ENCODE data around the gene FAM13C. TPM values are rescaled to one million over a fixed set of nuclear protein-coding genes. Genes with fewer than 3 reads are reported as not detected.

Gene FAM13C
- polyA plus RNA-seq, 1 donor from 2014 or later: 89.3 TPM

GRCh38 chr10:59252491-59252890 lies 109.9 kb downstream of the FAM13C start:
- Histone ChIP-seq H3K36me3 (ENCODE audit: insufficient read depth, low read length) (peaks cover 58% of the 10 kb centered on the region), H3K79me2 (replicated peaks; ENCODE audit: insufficient read depth, low read length) (no peaks in the 10 kb centered on the region), H3K4me2 (ENCODE audit: low read length) (no peak overlapping the region), H3K9me3 (ENCODE audit: low read length) (no peaks in the 10 kb centered on the region), H3K27ac (ENCODE audit: low read length) (no peak overlapping the region), H3K27me3 (ENCODE audit: insufficient read depth, low read depth, low read length) (no peaks in the 10 kb centered on the region), H3F3A (ENCODE audit: insufficient read depth, low read length, poor library complexity, severe bottlenecking) (peaks cover 3% of the 10 kb centered on the region), H3K9ac (ENCODE audit: low read length) (no peak overlapping the region), H2AFZ (ENCODE audit: low read depth, low read length) (no peak overlapping the region), H4K20me1 (ENCODE audit: insufficient read depth) (no peaks in the 10 kb centered on the region), H3K4me3 (ENCODE audit: low read length) (no peak overlapping the region), H3K9me2 (ENCODE audit: insufficient read depth, low read length) (no peaks in the 10 kb centered on the region)
- TF ChIP-seq POLR2AphosphoS5 (IDR thresholded peaks at IDR 0.05): no peak
- TF ChIP-seq MXI1 (conservative IDR thresholded peaks at IDR 0.05; ENCODE audit: poor library complexity, severe bottlenecking): no peak
- TF ChIP-seq EP300 (conservative IDR thresholded peaks at IDR 0.05; ENCODE audit: poor library complexity, severe bottlenecking): no peak
- TF ChIP-seq CTCF (IDR thresholded peaks at IDR 0.05; ENCODE audit: poor library complexity, severe bottlenecking): no peak
- no peak for TF ChIP-seq EZH2 (IDR thresholded peaks at IDR 0.05; ENCODE audit: borderline replicate concordance, insufficient read depth, low read length, poor library complexity, severe bottlenecking)
- TF ChIP-seq RAD21 (conservative IDR thresholded peaks at IDR 0.05): no peak
- no peak for TF ChIP-seq TAF1 (IDR thresholded peaks at IDR 0.05; ENCODE audit: low read depth)

GRCh38 chr10:59245686-59246085 lies 116.7 kb downstream of the FAM13C start:
- Histone ChIP-seq H3K27ac (ENCODE audit: low read length) (no peak overlapping the region), H3K9ac (ENCODE audit: low read length) (no peak overlapping the region), H3F3A (ENCODE audit: insufficient read depth, low read length, poor library complexity, severe bottlenecking) (no peaks in the 10 kb centered on the region), H3K4me2 (ENCODE audit: low read length) (no peak overlapping the region), H4K20me1 (ENCODE audit: insufficient read depth) (no peaks in the 10 kb centered on the region), H3K79me2 (replicated peaks; ENCODE audit: insufficient read depth, low read length) (no peaks in the 10 kb centered on the region), H3K27me3 (ENCODE audit: insufficient read depth, low read depth, low read length) (no peaks in the 10 kb centered on the region), H3K9me2 (ENCODE audit: insufficient read depth, low read length) (no peaks in the 10 kb centered on the region), H3K9me3 (ENCODE audit: low read length) (no peaks in the 10 kb centered on the region), H3K4me3 (ENCODE audit: low read length) (no peak overlapping the region), H2AFZ (ENCODE audit: low read depth, low read length) (no peak overlapping the region), H3K36me3 (ENCODE audit: insufficient read depth, low read length) (peaks cover 42% of the 10 kb centered on the region)
- TF ChIP-seq EZH2 (IDR thresholded peaks at IDR 0.05; ENCODE audit: borderline replicate concordance, insufficient read depth, low read length, poor library complexity, severe bottlenecking) (no peak), SMC3 (conservative IDR thresholded peaks at IDR 0.05; ENCODE audit: poor library complexity) (no peak), RAD21 (conservative IDR thresholded peaks at IDR 0.05) (no peak), EP300 (conservative IDR thresholded peaks at IDR 0.05; ENCODE audit: poor library complexity, severe bottlenecking) (no peak), REST (IDR thresholded peaks at IDR 0.05; ENCODE audit: borderline replicate concordance) (no peak), MXI1 (conservative IDR thresholded peaks at IDR 0.05; ENCODE audit: poor library complexity, severe bottlenecking) (no peak), POLR2AphosphoS5 (IDR thresholded peaks at IDR 0.05) (no peak)

All from neural cell (in vitro differentiated cells).